Endometrial microvascular endothelial cells (primary cell): ENCODE data around the gene SDS. TPM values are rescaled to one million over a fixed set of nuclear protein-coding genes. Genes with fewer than 3 reads are reported as not detected.
"Not testable (repeated sequence)": the region's sequence is repeated elsewhere in the genome, so short reads cannot be mapped to it uniquely, and the experiment has no call there.

Experiments
- in situ Hi-C: cut with HindIII; loops from 2 replicates; pipeline ENCODE4 v1.10.0; 2017; ENCODE audit warnings: low sequenced_read_pairs, low pct_unique_long_range_greater_than_20kb; ENCODE audit errors: inconsistent ontology term
- total RNA-seq: library from RNA; depleted of rRNA; stranded (reverse); fragments of >200 nt; gene quantifications from one replicate; pipeline ENCODE4 v1.2.3, GENCODE V29; 2015; ENCODE audit errors: inconsistent ontology term

The SDS gene
- total RNA-seq, 1 donor from 2014 or later, result not detected

DNA sequence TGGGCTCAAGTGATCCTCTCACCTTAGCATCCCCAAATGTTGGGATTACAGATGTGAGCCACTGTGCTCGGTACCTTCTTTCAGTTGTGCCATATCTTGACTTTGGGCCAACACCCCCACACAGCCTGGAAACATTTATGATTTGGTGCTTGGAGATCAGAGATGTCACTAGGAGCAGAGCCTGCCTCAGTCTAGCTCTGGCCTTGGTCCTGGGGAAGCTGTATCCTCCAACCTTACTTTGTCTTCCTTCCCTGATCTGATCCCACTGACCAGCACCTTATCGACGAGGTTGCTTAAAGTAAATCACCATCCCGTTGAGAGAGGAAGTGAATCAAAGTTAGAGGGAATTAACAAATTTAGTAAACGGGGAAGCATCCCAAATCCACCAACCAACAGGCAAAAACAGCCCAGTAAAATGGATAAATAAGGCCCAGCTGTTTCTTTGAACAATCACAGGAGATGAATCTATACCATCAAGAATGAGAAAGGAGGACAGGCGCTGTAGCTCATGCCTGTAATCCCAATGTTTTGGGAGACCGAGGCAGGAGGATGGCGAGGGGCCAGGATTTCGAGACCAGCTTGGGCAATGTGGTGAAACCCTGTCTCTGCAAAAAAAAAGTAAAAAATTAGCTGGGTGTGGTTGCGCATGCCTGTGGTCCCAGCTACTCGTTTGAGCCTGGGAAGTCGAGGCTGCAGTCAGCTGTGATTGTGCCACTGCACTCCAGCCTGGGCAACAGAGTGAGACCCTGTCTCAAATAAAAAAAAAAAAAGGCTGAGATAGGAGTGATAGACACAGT, 41.9 kb downstream of the SDS start:
- in situ Hi-C loops, result no loop called here

DNA sequence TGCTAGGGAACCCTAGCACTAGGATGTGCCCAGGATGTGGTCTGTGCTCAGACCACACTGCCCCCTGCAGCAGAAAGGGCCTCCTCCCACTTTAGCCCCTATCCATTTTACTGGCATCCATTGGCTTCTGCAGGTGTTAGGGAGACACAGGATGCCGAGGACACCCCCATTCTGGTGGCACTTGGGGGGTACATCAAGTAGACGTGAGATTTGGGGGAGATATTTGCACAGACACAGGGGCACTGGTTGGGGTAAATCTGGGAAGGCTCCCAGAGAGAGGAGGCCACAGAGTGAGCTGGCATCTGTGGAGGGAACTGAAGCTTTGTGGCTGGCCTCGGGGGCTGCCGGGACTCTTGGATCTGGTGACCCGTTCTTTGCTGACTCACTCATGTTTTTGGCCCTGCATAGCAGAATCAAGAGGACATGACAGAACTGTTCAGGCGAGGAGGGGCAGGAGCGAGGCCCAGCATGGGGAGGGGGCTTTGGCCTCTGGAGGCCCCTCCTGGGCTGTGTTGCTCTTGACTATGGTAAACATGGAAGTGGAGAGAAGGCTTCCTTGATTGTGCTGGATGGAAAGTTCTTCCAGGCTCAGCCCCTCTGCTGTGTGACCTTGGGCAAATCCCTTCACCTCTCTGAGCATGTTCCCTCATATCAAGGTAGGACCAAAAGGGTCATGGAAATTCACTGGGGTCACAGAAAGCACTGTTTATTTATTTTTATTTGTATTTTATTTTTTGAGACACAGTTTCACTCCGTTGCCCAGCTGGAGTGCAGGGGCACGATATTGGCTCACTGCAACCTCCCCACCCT, 43.5 kb downstream of the SDS start:
- in situ Hi-C loops, result no loop called here

DNA sequence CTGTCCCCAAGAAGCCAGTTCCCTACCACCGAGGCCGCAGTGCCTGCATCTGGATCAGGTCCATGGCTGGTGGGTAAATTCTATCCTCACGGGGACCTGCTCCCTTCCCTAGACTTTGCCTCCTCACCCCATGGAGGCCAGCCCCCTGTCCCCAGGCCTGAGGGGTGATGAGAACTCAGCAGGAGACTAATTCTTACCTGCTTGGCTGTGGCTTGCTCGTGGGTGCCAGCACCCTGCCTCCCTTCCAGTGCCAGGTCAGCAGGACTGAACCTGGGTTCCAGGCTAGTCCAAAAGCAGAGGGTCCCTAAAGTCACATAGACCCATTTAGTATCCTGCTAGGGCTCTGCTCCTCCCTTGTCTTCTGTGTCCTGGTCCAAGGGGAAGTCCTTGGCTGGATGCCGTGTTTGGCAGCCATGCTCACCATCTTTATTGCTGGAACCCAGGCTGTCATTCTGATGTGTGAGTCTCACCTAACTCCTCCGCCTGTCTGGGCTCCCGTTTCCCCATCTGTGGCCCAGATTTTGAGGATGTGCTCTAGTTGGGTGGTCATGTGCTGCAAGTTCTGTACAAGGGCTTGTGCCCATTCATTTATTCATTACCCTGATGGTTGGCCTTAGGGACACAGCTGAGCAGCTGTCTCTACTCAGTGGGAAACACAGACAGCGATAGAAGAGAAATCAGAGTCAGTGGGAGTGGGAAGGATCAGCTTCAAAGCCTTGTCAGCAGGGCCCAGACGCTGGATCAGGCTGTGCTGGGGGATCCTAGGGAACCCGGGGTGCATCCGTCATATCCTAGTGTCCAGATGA, 44.4 kb downstream of the SDS start:
- in situ Hi-C loops, result no loop called here

DNA sequence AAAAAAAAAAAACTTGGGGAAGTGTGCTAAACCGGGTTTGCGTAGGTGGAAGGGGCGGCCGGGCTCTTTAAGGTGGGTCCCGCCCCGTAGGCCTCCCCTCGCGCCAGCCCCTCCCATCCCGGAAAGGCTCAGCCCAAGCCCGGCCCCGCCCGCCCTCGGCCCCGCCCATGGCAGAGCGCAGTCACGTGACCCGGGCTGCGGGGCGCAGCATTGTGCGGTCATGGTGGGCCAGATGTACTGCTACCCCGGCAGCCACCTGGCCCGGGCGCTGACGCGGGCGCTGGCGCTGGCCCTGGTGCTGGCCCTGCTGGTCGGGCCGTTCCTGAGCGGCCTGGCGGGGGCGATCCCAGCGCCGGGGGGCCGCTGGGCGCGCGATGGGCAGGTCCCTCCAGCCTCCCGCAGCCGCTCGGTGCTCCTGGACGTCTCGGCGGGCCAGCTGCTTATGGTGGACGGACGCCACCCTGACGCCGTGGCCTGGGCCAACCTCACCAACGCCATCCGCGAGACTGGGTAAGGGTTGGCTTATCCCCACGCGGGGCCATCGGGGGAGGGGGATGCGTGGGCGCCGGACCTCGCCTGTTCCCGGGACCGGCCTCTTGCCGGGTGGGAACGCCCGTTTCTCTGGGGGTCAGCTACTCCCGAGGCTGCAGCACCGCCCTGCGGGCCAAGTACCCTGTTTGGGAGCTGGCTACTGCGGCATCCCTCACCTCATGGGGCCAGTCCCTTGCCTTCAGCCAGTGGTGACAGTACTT, 45.1 kb downstream of the SDS start, which contains the start of gene PLBD2:
PLBD2 (plus strand) TSS at position 207 of the 752 bp plus-strand sequence; CDS start at position 221, 14 bp downstream.
- in situ Hi-C loops, result no loop called here

DNA sequence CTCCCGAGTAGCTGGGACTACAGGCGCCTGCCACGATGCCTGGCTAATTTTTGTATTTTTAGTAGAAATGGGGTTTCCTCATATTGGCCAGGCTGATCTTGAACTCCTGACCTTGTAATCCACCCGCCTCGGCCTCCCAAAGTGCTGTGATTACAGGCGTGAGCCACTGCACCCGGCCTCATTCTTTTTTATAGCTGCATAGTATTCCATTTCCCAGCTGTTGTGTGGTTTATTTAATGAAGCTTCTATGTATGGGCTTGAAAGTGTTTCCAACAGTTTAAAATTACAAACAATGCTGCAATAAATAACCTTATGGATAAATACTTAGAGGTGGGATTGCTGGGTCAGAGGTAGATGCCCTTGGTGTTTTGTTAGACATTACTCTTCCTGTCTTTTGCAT, 49.5 kb downstream of the SDS start:
- in situ Hi-C loops, result not testable (repeated sequence)

DNA sequence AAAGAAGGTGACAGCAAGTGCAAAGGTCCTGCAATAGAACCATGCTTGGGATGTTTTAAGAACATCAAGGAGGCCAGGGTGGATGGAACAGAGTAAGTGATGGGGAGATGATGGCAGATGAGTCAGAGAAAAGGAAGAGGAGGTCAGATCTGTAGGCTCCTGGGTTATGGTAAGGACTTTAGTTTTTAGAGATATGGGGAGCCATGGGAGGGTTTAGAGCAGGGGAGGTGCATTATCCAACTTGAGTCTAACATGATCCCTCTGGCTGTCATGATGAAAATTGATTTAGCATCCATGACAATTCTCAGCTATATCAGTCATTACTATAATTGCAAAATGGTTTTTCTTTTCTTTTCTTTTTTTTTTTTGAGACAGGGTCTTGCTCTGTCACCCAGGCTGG, 52.6 kb downstream of the SDS start:
- in situ Hi-C loops, result no loop called here

DNA sequence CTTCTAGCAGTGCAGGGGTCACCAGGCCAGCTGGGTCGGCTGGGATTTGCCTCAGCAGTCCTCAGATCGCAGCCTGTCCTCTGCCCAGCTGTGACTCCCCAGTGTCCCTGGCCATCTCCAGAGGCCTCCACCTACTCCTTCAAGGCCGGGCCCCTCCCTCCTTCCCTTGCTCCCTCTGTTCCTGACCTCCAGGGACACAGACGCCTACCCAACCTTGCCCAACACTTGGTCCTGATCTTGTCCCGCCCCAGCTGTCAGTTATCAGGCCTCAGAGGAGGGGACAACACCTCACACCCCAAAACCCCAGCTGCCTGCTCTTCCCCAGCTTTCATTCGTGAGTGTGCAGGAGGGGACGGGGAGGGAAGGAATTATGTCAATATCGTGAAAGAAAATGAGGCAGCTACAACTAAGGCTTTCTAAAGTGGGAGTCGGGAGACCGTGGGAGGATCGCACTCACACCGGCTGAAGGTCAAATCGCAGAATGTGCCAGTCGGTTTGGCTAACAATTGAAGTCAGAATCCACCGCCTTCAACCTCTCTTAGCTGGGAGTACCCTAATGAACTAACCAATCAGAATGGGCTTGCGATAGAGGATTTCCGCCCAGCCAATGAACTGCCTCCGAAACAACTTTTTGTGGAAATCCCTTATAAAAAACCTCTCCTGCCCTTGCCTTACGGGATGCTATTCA, 54.7 kb downstream of the SDS start:
- in situ Hi-C loops, result no loop called here

DNA sequence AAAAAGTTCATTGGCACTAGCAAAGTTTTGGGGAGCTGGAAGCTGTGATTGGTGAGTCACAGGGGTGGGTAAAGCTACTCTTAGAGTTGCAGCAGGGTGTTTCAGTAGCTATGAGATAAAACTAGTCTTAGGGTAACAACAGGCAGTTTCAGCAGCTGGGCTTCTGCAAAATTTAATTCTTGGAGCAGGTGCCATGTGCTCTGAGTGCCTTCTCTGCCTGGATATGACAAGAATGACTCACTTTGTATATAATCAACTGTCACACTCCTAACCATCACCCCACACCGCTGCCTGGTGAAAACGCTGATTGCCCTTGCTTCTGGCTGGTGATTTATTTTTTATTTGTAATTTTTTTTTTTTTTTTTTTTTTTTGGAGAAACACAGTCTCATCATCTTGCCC, 55.8 kb downstream of the SDS start:
- in situ Hi-C loops, result no loop called here

DNA sequence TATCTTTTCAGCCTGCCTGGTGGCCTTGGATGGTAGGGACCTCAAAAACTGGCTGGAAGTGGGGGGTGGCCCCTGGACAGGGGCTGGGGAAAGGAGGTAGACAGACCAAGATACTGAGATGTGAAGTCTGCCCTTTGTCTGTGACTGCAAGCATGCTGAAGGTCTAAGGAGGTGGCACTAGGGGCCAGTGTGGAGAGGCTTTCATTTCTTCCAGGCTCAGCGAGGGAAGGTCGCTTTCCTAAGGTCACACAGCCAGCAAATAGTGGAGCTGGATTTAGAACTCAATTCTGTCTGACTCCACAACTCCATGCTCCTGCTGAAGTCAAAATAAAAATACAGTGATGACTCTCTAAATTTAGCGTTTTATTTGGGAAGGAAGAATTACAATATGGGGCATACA, 56.6 kb downstream of the SDS start:
- in situ Hi-C loops, result no loop called here

DNA sequence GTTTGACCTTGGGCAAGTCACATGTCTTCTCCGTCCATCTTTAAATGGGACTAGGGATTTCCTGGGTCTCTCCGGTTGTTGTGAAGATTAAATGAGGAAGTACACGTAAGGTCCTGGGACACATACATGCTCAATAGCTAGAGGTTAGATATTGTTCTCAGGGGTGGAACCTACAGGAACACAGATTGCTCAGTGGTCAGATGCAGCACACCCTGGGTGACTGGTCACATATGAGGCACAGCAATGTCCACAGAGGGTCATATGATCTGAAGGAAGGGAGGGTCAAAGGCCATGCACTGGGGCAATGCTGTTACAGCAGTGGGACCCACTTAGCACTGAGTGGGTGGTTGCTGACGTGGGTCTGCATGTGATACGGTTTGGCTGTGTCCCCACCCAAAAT, 57.3 kb downstream of the SDS start:
- in situ Hi-C loops, result no loop called here

DNA sequence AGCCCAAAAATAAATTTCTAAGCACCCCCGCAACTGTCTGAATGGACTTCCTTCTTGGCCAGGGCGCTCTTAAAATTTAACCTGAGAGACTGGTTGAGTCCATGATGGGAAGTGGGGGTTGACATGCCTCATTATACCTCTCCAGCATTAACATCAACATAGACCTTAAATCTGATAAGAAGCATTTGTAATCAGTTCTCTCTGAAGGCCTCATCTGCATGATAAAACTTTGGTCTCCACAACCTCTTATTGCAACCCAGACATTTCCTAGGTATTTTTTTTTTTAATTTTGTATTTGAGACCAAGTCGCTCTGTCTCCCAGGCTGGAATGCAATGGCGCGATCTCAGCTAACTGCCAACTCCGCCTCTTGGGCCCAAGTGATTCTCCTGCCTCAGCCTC, 58.4 kb downstream of the SDS start:
- in situ Hi-C loops, result no loop called here

Other genes with a start within 250 kb of the SDS start
- gene DDX54, start 218.4 kb downstream of the SDS start, total RNA-seq, result 91.8 TPM
- gene RITA1, start 218.2 kb downstream of the SDS start, total RNA-seq, result 36.9 TPM
- 8.2 TPM for gene TPCN1, start 182.4 kb downstream of the SDS start, total RNA-seq
- 78.8 TPM for gene SLC8B1, start 68.8 kb downstream of the SDS start, total RNA-seq
- 53.3 TPM for gene PLBD2, start 45.3 kb downstream of the SDS start, total RNA-seq
- 8.6 TPM for gene SDSL, start 18.5 kb upstream of the SDS start, total RNA-seq
- not detected for gene LHX5, start 68.0 kb upstream of the SDS start, total RNA-seq